ENCODE data around the gene NAGA.
"Not testable (repeated sequence)": the region's sequence is repeated elsewhere in the genome, so short reads cannot be mapped to it uniquely, and the experiment has no call there.

The NAGA gene

DNA sequence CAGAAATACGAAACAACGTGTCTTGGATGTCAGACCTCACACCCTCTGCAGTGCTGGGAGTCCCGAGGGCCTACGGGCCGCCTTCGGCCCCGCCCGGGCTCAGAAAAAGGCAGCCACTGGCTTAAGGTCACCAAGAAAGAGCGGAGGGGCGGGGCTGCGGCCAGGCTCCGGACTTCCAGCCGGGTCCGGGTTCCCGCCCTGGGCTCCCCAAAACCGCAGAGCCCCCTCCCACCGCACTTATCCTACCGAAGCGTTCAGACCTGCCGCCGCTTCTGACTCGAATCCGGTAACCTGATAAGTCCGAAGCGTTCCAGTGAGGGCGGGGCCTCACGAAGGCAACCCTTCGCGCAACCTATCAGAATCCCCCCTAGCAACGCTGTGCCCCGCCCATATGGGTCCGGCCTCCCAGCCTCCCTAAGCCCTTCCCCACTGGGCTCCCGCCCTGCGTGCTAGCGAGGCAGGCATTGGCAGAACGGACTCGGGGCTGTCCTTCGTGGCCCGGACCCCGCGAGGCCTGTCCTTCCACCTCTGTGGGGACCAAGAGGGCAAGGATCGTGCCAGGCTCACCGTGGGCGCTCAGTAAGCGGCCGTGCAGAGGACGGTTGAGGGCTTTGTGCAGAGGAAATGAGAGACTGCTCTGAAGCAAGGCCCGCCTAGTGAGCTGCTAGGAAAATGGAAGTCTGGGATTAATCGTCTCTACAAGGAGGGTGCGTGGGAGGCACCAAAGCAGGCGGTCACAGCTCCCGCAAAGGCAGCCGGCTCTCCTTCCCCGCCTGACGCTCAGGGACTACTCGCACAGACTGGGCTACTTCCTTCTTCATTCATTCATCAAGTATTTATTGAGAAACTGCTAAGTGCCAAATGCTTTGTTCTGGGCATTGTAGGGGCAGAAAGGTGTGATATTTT lies at the start of gene NAGA:
NAGA (minus strand) TSS at position 296 of the 906 bp plus-strand sequence. CDS start 515 bp downstream, outside the sequence.
- DNase-seq, result peak; percentile 95 to 96

DNA sequence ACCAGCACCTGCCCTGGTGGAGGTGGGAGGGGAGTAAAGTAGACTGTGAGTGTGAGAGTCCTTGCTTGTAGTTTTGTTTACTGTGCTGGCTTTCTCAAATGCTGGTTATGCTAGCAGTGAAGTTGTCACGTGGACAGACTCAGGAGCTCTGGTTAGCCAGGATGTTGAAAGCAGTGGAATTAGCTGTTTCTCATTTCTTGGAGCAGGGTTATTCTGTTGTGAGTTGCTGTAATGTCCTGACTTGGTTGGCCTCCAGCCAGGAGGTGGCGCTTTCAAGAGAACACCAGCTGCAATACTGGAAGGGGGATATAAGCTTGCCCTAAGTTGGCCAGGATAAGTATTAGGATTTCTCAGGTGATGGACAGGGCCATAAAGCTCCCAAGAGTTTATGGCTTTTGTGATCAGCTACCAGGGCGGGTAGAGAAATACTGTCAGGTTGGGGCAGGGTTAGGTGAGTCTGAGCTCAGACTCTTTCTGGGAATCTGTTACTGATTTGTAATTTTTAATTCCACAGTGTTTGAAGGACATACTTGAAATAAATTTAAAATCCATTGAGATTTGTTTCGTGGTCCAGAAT lies 46.3 kb upstream of the NAGA start:
- DNase-seq, result peak in 1 of 2 donors; percentile 3

- DNase-seq, result not testable (repeated sequence)
Observed at GRCh38 chr22:42115420-42115830, 44.8 kb upstream of the NAGA start.

DNA sequence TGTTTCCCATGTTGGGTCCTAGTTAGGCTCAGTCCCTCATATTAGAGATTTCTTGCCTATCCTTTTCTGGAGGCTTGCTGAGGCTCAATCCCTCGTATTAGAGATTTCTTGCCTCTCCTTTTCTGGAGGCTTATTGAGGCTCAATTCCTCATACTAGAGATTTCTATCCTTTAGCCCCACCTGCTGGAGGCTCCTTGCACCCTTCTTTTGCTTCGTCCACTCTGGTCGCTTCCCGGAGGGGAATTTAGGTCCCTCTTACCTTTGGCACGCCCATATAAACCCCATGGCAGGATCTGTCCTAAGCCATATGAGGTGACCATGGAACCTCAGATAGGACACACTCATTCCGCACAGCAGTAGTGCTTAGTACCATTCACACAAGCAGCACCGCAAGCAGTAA lies 44.1 kb upstream of the NAGA start:
- peak in 1 of 2 donors; percentile 41 for DNase-seq

DNA sequence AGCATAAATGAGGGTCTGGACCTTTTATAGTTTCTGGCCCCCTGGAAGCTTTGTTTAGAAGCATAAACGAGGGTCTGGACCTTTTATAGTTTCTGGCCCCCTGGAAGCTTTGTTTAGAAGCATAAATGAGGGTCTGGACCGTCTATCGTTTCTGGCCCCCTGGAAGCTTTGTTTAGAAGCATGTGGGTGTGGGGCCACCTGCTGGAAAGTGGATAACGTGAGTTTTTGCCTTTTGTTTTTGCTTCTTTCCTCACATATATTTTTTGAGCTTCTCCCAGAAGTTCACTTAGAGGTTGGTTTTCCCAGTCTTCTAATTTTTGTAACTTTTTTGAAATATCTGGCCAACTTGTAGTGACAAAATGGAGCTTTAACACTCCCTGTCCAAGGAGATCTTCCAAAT lies 42.2 kb upstream of the NAGA start:
- not testable (repeated sequence) for DNase-seq

- no peak for DNase-seq
Observed at GRCh38 chr22:42111798-42112197, 41.2 kb upstream of the NAGA start.

DNA sequence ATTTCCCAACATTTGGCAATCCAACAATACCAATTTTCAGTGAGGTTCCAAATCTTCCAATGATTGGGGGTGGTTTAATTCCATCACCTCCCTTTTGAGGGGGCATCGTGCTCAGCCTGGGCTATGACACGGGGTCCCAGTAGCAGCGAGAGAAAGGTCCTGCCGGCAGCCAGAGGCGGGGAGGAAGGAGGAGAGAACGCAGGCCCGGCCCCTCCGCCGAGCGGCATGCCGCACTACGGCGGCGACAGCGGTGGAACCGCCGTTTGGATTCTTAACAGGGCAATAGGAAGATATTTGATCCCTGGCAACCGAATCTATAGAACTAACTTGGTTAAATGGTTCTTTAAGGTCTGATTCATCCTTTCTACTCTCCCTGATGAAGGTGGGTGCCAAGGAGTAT lies 38.2 kb upstream of the NAGA start:
- no peak for DNase-seq

GRCh38 chr22:42104332-42104860 lies 33.8 kb upstream of the NAGA start:
- DNase-seq, result not testable (repeated sequence)

GRCh38 chr22:42101199-42101598 lies 30.6 kb upstream of the NAGA start:
- no peak for DNase-seq

DNA sequence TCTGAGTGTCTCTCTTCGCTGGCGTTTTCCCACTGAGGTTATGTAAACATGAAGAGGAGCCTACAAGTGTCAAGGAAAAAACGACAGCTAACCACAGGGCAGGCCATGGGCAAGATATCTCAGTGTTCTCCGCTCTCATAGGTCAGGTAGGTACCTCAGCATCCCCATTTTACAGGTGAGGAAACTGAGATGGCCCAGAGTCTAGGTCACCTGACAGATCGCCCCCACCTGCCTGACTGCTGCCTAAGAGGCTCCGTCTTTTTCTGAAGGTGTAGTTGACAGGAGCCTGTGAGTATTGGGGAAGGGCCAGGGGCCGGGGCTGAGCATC lies 20.8 kb upstream of the NAGA start:
- no peak for DNase-seq

DNA sequence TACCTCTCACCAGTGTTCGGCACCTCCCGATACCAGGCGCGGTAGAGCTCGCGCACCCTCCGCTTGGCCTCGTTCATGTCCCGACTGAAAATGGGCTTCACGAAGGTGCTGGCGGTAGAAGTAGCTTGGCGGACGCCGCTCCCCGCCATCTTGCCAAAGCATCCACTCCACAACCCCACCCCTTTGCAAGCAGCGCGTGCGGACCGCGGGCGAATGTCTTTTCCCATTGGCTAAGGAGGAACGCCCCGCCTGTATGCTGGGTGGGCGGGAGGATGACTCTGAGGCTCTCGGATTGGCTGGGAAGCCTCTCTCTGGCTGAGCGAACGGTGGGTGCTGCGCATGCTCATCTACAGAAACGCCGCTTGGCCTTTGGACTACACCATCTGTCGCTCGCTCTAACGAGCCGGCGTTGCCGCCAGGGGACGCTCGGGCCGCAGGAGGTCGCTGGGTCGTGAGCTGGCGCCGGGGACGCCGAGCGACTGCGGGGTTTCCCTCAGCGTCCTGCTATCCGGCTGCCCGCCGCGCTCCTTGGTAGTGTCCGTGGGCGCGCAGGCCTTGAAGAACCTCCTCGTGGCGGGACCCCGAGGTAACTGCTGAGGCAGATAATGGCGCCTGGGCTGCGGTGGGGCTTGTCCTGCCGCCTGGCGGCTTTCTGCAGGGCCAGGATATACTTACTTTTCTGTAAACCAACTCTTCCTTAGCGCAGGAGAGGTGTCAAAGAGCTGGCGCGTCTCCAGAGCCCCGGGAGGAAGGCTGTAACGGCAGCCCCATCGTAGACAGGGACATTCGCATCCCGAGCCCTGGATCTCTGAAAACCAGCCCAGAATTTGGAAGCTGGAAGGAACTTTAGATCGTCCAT lies 20.2 kb upstream of the NAGA start, which contains the start of gene NDUFA6:
NDUFA6 (minus strand) TSS at position 177 of the 859 bp plus-strand sequence; CDS start at position 149, 28 bp downstream.
- DNase-seq, result peak; percentile 99 to 100

GRCh38 chr22:42086051-42086450 lies 15.4 kb upstream of the NAGA start:
- no peak for DNase-seq

DNA sequence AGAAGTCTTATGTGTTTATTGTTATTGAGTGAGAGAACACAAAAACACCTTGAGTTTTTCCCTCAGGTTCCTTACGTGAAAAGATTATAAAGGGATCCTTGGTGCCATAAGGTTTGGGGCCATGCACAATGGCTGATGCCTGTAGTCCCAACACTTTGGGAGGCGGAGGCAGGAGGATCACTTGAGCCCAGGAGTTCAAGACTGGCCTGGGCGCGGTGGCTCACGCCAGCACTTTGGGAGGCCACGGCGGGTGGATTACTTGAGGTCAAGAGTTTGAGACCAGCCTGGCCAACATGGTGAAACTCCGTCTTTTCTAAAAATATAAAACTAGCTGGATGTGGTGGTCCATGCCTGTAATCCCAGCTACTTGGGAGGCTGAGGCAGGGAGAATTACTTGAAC lies 14.3 kb upstream of the NAGA start:
- DNase-seq, result no peak

GRCh38 chr22:42083119-42083518 lies 12.5 kb upstream of the NAGA start:
- no peak for DNase-seq

DNA sequence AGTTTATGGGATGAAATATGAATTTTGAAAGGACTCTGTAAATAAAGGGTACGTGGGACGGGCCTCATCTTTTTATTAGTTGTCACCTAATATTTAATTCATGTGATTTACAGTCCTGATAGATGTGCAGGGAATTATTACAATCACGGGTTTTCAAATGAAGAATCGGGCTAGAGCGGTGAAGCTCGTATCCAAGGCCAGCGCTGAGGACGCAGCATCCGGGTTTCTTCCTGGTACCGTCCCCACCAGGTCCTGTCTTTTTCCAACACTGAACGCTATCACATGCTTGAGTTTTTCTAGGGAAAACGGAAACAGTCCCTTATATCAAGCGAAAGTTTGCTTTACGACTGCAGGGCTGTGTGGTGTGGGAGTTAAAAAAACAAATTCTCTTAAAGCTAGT lies 9.7 kb upstream of the NAGA start:
- peak; percentile 29 to 42 for DNase-seq

- peak; percentile 98 to 99 for DNase-seq
Observed at GRCh38 chr22:42079319-42080251, 9.0 kb upstream of the NAGA start, which contains the start of gene SMDT1. TSS of gene SMDT1 (plus strand) at chr22:42079700. CDS start at chr22:42079769, 69 bp downstream.

DNA sequence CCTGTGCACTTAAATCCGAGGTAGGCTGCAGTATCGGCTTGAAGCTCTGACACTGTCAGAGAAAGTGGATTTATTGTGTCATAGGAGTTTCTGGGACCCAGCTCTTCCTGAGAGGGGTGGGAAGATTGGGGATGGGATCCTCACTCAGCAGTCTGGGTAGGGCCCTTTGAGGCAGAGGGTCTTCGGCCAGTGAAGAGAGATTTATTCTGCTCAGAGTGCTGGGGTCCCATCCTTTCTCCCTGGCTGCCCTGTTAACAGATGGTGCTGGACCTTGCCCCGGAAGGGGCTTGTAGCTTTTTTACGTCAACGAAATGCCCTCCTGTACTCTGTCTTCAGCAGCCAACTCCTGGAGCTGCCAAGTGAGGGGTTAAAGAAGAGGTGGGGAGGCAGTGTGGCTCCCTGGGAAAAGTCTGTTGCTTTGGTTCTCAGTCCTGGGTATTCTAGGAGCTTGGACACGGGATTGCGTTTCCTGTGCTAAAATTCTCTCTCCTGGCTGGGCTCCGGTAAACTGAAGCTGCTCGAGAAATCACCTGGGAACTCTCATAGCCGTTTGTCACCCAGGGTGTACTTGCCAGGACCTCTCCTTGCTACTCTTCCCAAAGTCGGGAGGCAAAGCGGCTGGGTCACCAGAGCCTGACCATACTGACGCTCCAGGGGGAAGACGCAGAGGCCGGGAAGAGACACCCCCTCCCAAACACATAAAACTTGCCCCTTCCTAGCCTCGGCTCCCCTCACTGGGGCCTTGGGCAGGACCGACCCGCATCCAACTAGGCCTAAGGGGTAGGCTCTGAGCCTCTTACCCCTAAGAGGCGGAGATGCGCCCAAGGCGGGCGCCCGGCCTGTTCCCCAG lies 8.1 kb upstream of the NAGA start:
- no peak for DNase-seq

- DNase-seq, result no peak
Observed at GRCh38 chr22:42077486-42078125, 7.0 kb upstream of the NAGA start.

- no peak for DNase-seq
Observed at GRCh38 chr22:42076764-42077485, 6.3 kb upstream of the NAGA start.
